HepG2 (cell line): ENCODE results near the gene AP4E1. TPM values are rescaled to one million over a fixed set of nuclear protein-coding genes. Genes with fewer than 3 reads are reported as not detected.

Experiments used
- ATF1 ChIP-seq: IDR thresholded peaks from 2 replicates; pipeline ENCODE4 v1.6.1; 2016; ENCODE audit warnings: mild to moderate bottlenecking, control low read depth
- CBFB ChIP-seq: sonication (generic); formaldehyde crosslinking; IDR thresholded peaks from 2 replicates; pipeline ENCODE4 v1.4.0; 2020; ENCODE audit warnings: missing genetic modification reagents
- CBX1 ChIP-seq: IDR thresholded peaks from one replicate; pipeline ENCODE4 v1.6.1; 2016; ENCODE audit warnings: antibody characterized with exemption, low read depth
- ELF4 ChIP-seq: sonication (generic); formaldehyde crosslinking; IDR thresholded peaks from 2 replicates; pipeline ENCODE4 v1.5.0; 2020; ENCODE audit warnings: missing genetic modification reagents, mild to moderate bottlenecking, moderate library complexity, borderline replicate concordance
- GATAD1 ChIP-seq: IDR thresholded peaks from 2 replicates; pipeline ENCODE4 v1.6.1; 2016; ENCODE audit warnings: missing genetic modification reagents, missing compliant biosample characterization
- HDAC1 ChIP-seq: sonication (generic); formaldehyde crosslinking; IDR thresholded peaks from 2 replicates; pipeline ENCODE4 v1.5.1; 2020; ENCODE audit warnings: mild to moderate bottlenecking, missing genetic modification reagents
- HOXA5 ChIP-seq: sonication (generic); formaldehyde crosslinking; IDR thresholded peaks from 2 replicates; pipeline ENCODE4 v1.4.0; 2020; ENCODE audit warnings: missing genetic modification reagents
- KAT2B ChIP-seq: fragments of 150-350 bp; IDR thresholded peaks from 2 replicates; pipeline ENCODE4 v1.6.1; 2014; ENCODE audit warnings: low read depth, low read length, borderline replicate concordance
- KAT8 ChIP-seq: IDR thresholded peaks from 2 replicates; pipeline ENCODE4 v1.6.1; 2016; ENCODE audit warnings: missing genetic modification reagents, missing compliant biosample characterization
- NFYC ChIP-seq: IDR thresholded peaks from 2 replicates; pipeline ENCODE4 v1.6.1; 2016; ENCODE audit warnings: missing genetic modification reagents, missing compliant biosample characterization
- SMYD3 ChIP-seq: sonication (generic); formaldehyde crosslinking; IDR thresholded peaks from 2 replicates; pipeline ENCODE4 v1.8.1; 2023; ENCODE audit warnings: mild to moderate bottlenecking, missing genetic modification reagents
- ZBTB38 ChIP-seq: sonication (generic); formaldehyde crosslinking; IDR thresholded peaks from 2 replicates; pipeline ENCODE4 v1.5.1; 2020; ENCODE audit warnings: mild to moderate bottlenecking, missing genetic modification reagents
- ZNF260 ChIP-seq: sonication (generic); formaldehyde crosslinking; IDR thresholded peaks from 2 replicates; pipeline ENCODE4 v1.4.0; 2020; ENCODE audit warnings: missing genetic modification reagents, low read depth, mild to moderate bottlenecking, borderline replicate concordance
- ZNF562 ChIP-seq: sonication (generic); formaldehyde crosslinking; IDR thresholded peaks from 2 replicates; pipeline ENCODE4 v1.8.0; 2022; ENCODE audit warnings: missing genetic modification reagents, borderline replicate concordance
- polyA plus RNA-seq, 8 experiments: library from polyadenylated mRNA; depleted of rRNA in 3 of 8; stranded (reverse) in 7 of 8; unstranded in 1 of 8; fragments of >200 nt; fragmentation: Illumina TruSeq in 4 of 8; extraction: Trizol in 4 of 8; gene quantifications; 2 replicates each; pipeline versions ENCODE4 v1.2.1 to v1.2.3, GENCODE V29; 2011 to 2016; ENCODE audit warnings: low read depth in 4 of 8, missing spikeins in 1 of 8, mixed read lengths in 1 of 8; ENCODE audit not compliant: insufficient read depth in 1 of 8
- total RNA-seq, 5 experiments: library from RNA; depleted of rRNA; stranded (reverse); fragments of >200 nt; fragmentation: Illumina TruSeq; extraction: Trizol; gene quantifications; 2 replicates each; pipeline ENCODE4 v1.2.3, GENCODE V29; 2016; ENCODE audit warnings: low read depth in 1 of 5
- TF ChIP-seq, protein P1 (sequence below): sonication (generic); formaldehyde crosslinking; IDR thresholded peaks from 2 replicates; pipeline ENCODE4 v1.4.0; 2020; ENCODE audit warnings: mild to moderate bottlenecking, missing genetic modification reagents
- TF ChIP-seq, protein P2 (sequence below): sonication (generic); formaldehyde crosslinking; IDR thresholded peaks from 2 replicates; pipeline ENCODE4 v1.5.0; 2020; ENCODE audit warnings: mild to moderate bottlenecking, missing genetic modification reagents, borderline replicate concordance
- TF ChIP-seq, protein P3 (sequence below): IDR thresholded peaks from 2 replicates; pipeline ENCODE4 v1.6.1; 2016; ENCODE audit warnings: missing compliant biosample characterization, missing genetic modification reagents, borderline replicate concordance
- TF ChIP-seq, protein P4 (sequence below): sonication (generic); formaldehyde crosslinking; IDR thresholded peaks from 2 replicates; pipeline ENCODE4 v1.4.0; 2020; ENCODE audit warnings: missing genetic modification reagents

The AP4E1 gene
- total and polyA plus RNA-seq, 2 of the 13 experiments (the other 11 are each of a cell fraction or from before 2014, with no cell fraction given), result 2.2 to 7.8 TPM

DNA sequence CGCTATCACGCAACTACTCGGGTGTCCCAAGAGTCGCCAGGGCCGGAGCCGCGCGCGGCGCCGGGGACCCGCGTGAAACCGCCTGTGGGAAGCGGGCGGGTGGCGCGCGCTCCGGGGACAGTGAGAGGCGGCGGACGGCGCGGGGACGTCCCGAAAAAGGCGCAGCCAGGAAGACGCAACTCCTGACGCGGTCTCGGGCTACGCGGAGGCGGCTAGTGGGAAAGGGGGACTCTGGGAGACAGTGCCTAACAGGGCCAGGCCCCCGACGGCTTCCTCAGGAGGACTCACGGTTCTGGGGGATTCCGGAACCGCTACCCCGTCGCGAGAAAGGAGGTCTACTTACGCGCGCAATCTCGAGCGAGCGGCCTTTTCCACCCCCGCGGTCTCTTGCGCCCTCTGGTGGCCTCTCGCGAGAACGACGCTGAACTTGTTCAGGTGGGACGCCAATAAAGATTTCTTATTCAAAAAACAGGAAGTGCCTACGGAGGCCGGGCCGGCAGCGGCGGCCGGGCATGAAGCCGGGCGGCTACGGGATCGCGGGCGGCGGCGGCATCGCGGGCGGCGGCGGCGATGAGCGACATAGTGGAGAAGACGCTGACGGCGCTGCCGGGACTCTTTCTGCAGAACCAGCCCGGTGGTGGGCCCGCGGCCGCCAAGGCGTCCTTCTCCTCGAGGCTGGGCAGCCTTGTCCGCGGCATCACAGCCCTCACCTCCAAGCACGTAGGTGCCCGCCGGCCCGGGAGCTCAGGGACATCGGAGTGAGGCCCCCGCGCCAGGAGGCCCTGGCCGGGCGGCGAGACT lies at the start of gene AP4E1 (continued):
- TF ChIP-seq, protein P1, sequence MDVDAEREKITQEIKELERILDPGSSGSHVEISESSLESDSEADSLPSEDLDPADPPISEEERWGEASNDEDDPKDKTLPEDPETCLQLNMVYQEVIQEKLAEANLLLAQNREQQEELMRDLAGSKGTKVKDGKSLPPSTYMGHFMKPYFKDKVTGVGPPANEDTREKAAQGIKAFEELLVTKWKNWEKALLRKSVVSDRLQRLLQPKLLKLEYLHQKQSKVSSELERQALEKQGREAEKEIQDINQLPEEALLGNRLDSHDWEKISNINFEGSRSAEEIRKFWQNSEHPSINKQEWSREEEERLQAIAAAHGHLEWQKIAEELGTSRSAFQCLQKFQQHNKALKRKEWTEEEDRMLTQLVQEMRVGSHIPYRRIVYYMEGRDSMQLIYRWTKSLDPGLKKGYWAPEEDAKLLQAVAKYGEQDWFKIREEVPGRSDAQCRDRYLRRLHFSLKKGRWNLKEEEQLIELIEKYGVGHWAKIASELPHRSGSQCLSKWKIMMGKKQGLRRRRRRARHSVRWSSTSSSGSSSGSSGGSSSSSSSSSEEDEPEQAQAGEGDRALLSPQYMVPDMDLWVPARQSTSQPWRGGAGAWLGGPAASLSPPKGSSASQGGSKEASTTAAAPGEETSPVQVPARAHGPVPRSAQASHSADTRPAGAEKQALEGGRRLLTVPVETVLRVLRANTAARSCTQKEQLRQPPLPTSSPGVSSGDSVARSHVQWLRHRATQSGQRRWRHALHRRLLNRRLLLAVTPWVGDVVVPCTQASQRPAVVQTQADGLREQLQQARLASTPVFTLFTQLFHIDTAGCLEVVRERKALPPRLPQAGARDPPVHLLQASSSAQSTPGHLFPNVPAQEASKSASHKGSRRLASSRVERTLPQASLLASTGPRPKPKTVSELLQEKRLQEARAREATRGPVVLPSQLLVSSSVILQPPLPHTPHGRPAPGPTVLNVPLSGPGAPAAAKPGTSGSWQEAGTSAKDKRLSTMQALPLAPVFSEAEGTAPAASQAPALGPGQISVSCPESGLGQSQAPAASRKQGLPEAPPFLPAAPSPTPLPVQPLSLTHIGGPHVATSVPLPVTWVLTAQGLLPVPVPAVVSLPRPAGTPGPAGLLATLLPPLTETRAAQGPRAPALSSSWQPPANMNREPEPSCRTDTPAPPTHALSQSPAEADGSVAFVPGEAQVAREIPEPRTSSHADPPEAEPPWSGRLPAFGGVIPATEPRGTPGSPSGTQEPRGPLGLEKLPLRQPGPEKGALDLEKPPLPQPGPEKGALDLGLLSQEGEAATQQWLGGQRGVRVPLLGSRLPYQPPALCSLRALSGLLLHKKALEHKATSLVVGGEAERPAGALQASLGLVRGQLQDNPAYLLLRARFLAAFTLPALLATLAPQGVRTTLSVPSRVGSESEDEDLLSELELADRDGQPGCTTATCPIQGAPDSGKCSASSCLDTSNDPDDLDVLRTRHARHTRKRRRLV (CRISPR knock-in tag), result no peak
- TF ChIP-seq ZNF260 (CRISPR knock-in tag) (no peak), KAT8 (CRISPR knock-in tag) (peak; percentile 90), HOXA5 (CRISPR knock-in tag) (0 out of 2 replicates have a peak, but pooled peaks have one; percentile 25), KAT2B (no peak), GATAD1 (CRISPR knock-in tag) (peak; percentile 93), ELF4 (no peak), ZNF562 (CRISPR knock-in tag) (no peak), ZBTB38 (peak; percentile 38), SMYD3 (CRISPR knock-in tag) (no peak), CBFB (CRISPR knock-in tag) (peak; percentile 55; the same call in 1 of the 2 replicates), HDAC1 (CRISPR knock-in tag) (peak; percentile 89), NFYC (CRISPR knock-in tag) (no peak), ATF1 (no peak), CBX1 (no peak)
- TF ChIP-seq, protein P2, sequence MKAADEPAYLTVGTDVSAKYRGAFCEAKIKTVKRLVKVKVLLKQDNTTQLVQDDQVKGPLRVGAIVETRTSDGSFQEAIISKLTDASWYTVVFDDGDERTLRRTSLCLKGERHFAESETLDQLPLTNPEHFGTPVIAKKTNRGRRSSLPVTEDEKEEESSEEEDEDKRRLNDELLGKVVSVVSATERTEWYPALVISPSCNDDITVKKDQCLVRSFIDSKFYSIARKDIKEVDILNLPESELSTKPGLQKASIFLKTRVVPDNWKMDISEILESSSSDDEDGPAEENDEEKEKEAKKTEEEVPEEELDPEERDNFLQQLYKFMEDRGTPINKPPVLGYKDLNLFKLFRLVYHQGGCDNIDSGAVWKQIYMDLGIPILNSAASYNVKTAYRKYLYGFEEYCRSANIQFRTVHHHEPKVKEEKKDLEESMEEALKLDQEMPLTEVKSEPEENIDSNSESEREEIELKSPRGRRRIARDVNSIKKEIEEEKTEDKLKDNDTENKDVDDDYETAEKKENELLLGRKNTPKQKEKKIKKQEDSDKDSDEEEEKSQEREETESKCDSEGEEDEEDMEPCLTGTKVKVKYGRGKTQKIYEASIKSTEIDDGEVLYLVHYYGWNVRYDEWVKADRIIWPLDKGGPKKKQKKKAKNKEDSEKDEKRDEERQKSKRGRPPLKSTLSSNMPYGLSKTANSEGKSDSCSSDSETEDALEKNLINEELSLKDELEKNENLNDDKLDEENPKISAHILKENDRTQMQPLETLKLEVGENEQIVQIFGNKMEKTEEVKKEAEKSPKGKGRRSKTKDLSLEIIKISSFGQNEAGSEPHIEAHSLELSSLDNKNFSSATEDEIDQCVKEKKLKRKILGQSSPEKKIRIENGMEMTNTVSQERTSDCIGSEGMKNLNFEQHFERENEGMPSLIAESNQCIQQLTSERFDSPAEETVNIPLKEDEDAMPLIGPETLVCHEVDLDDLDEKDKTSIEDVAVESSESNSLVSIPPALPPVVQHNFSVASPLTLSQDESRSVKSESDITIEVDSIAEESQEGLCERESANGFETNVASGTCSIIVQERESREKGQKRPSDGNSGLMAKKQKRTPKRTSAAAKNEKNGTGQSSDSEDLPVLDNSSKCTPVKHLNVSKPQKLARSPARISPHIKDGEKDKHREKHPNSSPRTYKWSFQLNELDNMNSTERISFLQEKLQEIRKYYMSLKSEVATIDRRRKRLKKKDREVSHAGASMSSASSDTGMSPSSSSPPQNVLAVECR, result peak; percentile 94
- TF ChIP-seq, protein P3, sequence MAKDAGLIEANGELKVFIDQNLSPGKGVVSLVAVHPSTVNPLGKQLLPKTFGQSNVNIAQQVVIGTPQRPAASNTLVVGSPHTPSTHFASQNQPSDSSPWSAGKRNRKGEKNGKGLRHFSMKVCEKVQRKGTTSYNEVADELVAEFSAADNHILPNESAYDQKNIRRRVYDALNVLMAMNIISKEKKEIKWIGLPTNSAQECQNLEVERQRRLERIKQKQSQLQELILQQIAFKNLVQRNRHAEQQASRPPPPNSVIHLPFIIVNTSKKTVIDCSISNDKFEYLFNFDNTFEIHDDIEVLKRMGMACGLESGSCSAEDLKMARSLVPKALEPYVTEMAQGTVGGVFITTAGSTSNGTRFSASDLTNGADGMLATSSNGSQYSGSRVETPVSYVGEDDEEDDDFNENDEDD (CRISPR knock-in tag), result peak; percentile 41; the same call in 1 of the 2 replicates
- TF ChIP-seq, protein P4, sequence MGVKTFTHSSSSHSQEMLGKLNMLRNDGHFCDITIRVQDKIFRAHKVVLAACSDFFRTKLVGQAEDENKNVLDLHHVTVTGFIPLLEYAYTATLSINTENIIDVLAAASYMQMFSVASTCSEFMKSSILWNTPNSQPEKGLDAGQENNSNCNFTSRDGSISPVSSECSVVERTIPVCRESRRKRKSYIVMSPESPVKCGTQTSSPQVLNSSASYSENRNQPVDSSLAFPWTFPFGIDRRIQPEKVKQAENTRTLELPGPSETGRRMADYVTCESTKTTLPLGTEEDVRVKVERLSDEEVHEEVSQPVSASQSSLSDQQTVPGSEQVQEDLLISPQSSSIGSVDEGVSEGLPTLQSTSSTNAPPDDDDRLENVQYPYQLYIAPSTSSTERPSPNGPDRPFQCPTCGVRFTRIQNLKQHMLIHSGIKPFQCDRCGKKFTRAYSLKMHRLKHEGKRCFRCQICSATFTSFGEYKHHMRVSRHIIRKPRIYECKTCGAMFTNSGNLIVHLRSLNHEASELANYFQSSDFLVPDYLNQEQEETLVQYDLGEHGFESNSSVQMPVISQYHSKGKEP (CRISPR knock-in tag), result no peak
